LNCaP clone FGC (cell line): ENCODE results near the gene TRAF1.

ENCODE experiments used
- DNase-seq: peaks from one replicate; pipeline ENCODE4 v3.0.0-alpha.2; 2011; ENCODE audit warnings: low read depth
- H3K4me3 ChIP-seq: 2 replicates; pipeline ENCODE4 v1.5.1; 2011; ENCODE audit warnings: mild to moderate bottlenecking, low read depth, low read length, control low read depth
- CTCF ChIP-seq: IDR thresholded peaks from 2 replicates; pipeline ENCODE4 v1.5.1; 2012; ENCODE audit warnings: mild to moderate bottlenecking; ENCODE audit not compliant: control insufficient read depth, insufficient read depth; ENCODE audit errors: extremely low read depth

The TRAF1 gene

GRCh38 chr9:120918931-120919842 lies 7.4 kb downstream of the TRAF1 start:
- no peak for DNase-seq
- TF ChIP-seq CTCF: no peak

GRCh38 chr9:120917929-120918762 lies 8.4 kb downstream of the TRAF1 start:
- no peak for TF ChIP-seq CTCF
- no peak for DNase-seq
- H3K4me3 ChIP-seq: no peak overlapping the region

More at GRCh38 chr9:120918931-120919842, 7.4 kb downstream of the TRAF1 start:
- H3K4me3 ChIP-seq: no peak overlapping the region

GRCh38 chr9:120916991-120917880 lies 9.4 kb downstream of the TRAF1 start:
- TF ChIP-seq CTCF: no peak
- H3K4me3 ChIP-seq: no peak overlapping the region
- no peak for DNase-seq

- no peak overlapping the region for H3K4me3 ChIP-seq
- peak; percentile 83 for DNase-seq
- peak; percentile 30 for TF ChIP-seq CTCF
Observed at GRCh38 chr9:120916588-120916987, 10.0 kb downstream of the TRAF1 start.

GRCh38 chr9:120915854-120916470 lies 10.6 kb downstream of the TRAF1 start:
- TF ChIP-seq CTCF: no peak
- H3K4me3 ChIP-seq: no peak overlapping the region
- no peak for DNase-seq

- H3K4me3 ChIP-seq: no peak overlapping the region
- DNase-seq: no peak
- no peak for TF ChIP-seq CTCF
Observed at GRCh38 chr9:120914953-120915352, 11.6 kb downstream of the TRAF1 start.
